CD4-positive, alpha-beta T cell treated with Interleukin-4 for 4 hours (primary cell): ENCODE measurements around the gene ATAD3B.
"Not testable (repeated sequence)": the region's sequence is repeated elsewhere in the genome, so short reads cannot be mapped to it uniquely, and the experiment has no call there.

ENCODE experiments used
- DNase-seq: peaks from one replicate; pipeline ENCODE4 v3.0.0-alpha.2; 2020

The ATAD3B gene

DNA sequence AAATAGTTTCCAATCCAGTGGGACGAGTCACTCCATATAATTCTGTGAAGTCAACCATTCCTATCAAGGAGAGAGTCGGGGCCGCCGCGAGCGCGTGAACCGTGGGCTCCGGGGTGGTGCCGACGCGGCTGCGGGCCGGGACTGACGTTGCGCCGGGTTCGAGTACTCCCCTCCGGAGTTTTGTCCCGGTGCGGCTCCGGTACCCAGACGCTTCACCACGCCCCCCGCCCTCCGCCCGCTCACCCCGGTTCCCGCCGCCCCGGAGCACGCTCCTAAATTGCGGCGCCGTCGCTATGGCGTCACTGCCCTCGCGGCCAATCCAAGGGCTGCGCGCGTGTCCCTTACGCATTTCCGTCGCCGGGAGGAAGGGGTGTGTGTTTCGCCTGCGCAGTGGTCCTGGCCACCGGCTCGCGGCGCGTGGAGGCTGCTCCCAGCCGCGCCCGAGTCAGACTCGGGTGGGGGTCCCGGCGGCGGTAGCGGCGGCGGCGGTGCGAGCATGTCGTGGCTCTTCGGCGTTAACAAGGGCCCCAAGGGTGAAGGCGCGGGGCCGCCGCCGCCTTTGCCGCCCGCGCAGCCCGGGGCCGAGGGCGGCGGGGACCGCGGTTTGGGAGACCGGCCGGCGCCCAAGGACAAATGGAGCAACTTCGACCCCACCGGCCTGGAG, at the start of gene ATAD3B:
TSS of gene ATAD3B (plus strand) at position 377 of the 664 bp plus-strand sequence. CDS start at position 497, 120 bp downstream.
- DNase-seq: peak; percentile 91

DNA sequence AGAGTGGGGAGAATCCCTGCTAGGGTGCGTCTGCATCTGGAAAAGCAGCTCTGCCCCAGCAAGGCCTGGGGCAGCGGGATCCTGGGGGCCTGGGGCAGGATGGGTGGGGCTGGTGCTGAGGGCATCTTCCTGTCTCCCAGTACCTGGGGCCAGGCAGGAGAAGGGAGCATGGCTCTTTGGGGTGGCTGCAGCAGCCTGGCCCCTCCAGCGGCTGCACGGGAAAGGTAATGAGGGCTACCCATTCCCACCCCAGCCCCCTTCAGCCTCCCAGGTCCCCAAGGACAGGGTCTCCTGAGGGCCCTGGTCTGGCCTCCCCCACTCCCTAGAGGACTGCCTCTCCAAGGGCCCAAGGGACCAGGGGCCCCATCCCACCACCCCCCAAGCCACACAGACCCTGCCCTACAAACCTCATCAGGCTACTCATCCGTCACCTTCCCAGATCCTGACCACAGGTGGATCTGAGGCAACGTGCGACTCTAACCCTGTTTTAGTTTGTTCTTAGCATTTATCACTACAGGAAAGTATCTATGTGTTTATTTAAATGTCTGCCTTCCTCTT, 49.6 kb upstream of the ATAD3B start:
- no peak for DNase-seq

GRCh38 chr1:1422465-1423244, 48.9 kb upstream of the ATAD3B start:
- DNase-seq: no peak

DNA sequence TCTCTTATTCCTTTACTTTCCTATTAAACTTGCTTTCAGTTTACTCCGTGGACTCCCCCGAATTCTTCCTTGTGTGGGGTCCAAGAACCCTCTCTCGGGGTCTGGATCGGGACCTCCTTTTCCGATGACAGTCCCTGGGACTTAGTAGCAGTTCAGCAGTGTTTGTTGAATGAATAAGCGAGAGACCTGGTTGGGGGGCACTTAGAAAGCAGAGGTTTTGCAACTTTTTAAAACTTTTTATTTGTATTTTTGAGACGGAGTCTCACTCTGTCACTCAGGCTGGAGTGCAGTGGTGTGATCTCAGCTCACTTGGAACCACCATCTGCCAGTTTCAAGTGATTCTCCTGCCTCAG, 48.3 kb upstream of the ATAD3B start:
- no peak for DNase-seq

GRCh38 chr1:1424707-1425106, 46.9 kb upstream of the ATAD3B start:
- DNase-seq: no peak

- DNase-seq: no peak
These were observed 46.2 kb upstream of the ATAD3B start for GRCh38 chr1:1425426-1425752.

GRCh38 chr1:1425753-1426495, 45.6 kb upstream of the ATAD3B start:
- DNase-seq: no peak

DNA sequence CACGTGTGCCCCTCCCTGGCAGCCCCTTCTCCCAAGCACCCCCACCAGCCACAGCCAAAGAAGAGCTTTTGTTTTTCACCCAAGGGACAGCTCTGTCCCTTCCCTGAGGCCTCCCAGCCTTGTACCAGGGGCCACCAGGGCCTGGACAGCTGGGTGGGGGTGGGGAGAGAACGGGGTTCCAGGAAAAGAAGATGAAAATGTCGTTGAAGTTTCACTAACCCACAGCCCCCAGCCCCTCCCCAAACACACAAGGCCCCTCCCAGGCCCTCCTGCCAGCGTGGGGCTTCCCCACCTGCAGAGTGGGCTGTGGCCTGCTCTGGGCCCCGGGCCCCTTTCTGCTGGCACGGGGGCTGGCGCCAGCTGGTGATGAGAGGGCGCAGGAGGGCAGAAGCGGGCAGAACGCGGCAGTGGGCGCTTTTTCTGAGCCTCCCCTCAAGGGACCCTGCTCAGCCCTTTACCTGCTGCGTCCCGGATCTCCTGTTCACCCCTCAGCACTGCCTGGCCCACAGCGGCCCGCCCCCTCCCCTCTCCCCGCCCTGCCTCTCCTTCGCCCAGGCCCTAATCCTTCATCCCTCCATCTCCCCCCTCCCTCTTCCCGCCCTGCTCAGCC, 45.0 kb upstream of the ATAD3B start:
- no peak for DNase-seq

GRCh38 chr1:1427106-1427819, 44.3 kb upstream of the ATAD3B start:
- DNase-seq: no peak

- no peak for DNase-seq
These were observed 43.8 kb upstream of the ATAD3B start for GRCh38 chr1:1427820-1428148.

GRCh38 chr1:1428174-1428573, 43.4 kb upstream of the ATAD3B start:
- DNase-seq: no peak

DNA sequence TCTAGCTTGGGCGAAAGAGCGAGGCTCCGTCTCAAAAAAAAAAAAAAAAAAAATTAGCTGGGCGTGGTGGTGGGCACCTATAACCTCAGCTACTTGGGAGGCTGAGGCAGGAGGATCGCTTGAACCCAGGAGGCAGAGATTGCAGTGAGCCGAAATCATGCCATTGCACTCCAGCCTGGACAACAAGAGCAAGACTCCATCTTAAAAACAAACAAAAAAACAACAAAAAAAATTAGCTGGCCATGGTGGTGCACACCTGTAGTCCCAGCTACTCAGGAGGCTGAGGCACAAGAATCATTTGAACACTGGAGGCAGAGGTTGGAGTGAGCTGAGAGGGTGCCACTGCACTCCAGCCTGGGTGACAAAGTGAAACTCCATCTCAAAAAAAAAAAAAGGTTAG, 42.6 kb upstream of the ATAD3B start:
- DNase-seq: not testable (repeated sequence)

GRCh38 chr1:1429671-1430073, 41.9 kb upstream of the ATAD3B start:
- DNase-seq: no peak

- DNase-seq: no peak
These were observed 41.2 kb upstream of the ATAD3B start for GRCh38 chr1:1430114-1430982.

- no peak for DNase-seq
These were observed 40.3 kb upstream of the ATAD3B start for GRCh38 chr1:1430992-1431844.

DNA sequence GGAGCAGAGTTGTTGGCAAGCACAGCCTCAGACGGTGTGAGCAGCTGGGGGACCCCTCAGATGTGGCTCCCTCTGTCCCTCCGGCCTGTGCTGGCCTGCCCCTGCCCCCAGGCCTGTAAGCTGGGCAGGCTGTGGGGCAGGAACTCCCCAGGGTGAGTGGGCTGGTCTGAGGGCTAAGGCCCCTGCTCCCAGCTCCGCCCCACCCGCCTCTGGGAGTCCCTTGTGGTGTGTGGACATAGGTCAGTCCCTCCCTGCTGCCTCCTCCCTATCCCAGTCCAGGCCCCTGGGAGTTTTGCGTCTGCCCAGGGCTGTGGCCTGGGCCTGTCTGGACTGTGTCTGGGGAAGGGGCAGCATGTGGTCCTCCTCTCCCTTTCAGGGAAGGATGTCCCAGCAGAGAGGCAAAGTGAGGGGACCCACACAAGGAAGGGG, 39.7 kb upstream of the ATAD3B start:
- DNase-seq: no peak

GRCh38 chr1:1432274-1432950, 39.2 kb upstream of the ATAD3B start:
- no peak for DNase-seq

- DNase-seq: no peak
These were observed 38.4 kb upstream of the ATAD3B start for GRCh38 chr1:1432951-1433803.

DNA sequence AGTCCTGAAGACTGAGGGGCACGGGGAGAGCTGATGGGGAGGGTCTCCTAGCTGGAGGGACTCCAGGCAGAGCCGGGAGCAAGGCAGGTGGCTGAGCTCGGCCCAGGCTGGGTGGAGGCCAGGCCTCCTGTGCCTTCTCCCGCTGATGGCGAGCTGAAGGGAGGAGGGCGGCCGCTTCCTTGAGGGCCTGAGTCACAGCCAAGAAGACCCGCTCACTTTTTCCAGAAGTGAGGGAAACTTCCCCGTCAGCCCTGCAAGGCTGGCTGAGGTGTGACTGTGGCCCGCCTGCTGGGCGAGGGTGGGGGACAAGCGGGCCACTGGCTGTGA, 37.8 kb upstream of the ATAD3B start:
- no peak for DNase-seq
